Lung (tissue), 12 donors: ENCODE data around the gene FCGR2B. TPM values are rescaled to one million over a fixed set of nuclear protein-coding genes. Genes with fewer than 3 reads are reported as not detected.
"Not testable (repeated sequence)": the region's sequence is repeated elsewhere in the genome, so short reads cannot be mapped to it uniquely, and the experiment has no call there.

Source experiments
- ATAC-seq: fragments of 200-7000 bp; cut with Tn5 transposase; one replicate; pipeline ENCODE4 v1.9.1; 2020; ENCODE audit warnings: moderate number of reproducible peaks; ENCODE audit not compliant: insufficient read depth, low FRiP score
- DNase-seq, 3 donors: peaks; one replicate each; pipeline ENCODE4 v3.0.0-alpha.2; 2013 to 2017
- H3K27ac ChIP-seq, 2 donors: one replicate each; pipeline ENCODE4 v1.5.1; 2013; ENCODE audit warnings: mild to moderate bottlenecking in 2 of 2, moderate library complexity in 2 of 2, control low read depth in 1 of 2, inconsistent platforms in 1 of 2, low read depth in 1 of 2, low read length in 1 of 2
- H3K27me3 ChIP-seq, 3 donors: one replicate each; pipeline ENCODE4 v1.5.1; 2013; ENCODE audit warnings: low read length in 2 of 3; ENCODE audit not compliant: control insufficient read depth in 3 of 3, insufficient read depth in 3 of 3
- H3K36me3 ChIP-seq, 4 donors: one replicate each; pipeline ENCODE4 v1.5.1; 2013; ENCODE audit warnings: low read length in 4 of 4, mild to moderate bottlenecking in 1 of 4, moderate library complexity in 1 of 4; ENCODE audit not compliant: control insufficient read depth in 4 of 4, insufficient read depth in 4 of 4
- H3K4me1 ChIP-seq, 5 donors: one replicate each; pipeline ENCODE4 v1.5.1; 2013; ENCODE audit warnings: low read length in 5 of 5, mild to moderate bottlenecking in 2 of 5, moderate library complexity in 1 of 5; ENCODE audit not compliant: control insufficient read depth in 5 of 5, insufficient read depth in 5 of 5
- H3K4me3 ChIP-seq: one replicate; pipeline ENCODE4 v1.5.1; 2013; ENCODE audit warnings: mild to moderate bottlenecking, control low read depth, moderate library complexity
- H3K9ac ChIP-seq, 2 donors: one replicate each; pipeline ENCODE4 v1.5.1; 2013; ENCODE audit warnings: low read length in 2 of 2, control low read depth in 1 of 2; ENCODE audit not compliant: insufficient read depth in 1 of 2
- H3K9me3 ChIP-seq, 4 donors: one replicate each; pipeline ENCODE4 v1.5.1; 2013; ENCODE audit warnings: low read length in 3 of 4, mild to moderate bottlenecking in 1 of 4, moderate library complexity in 1 of 4; ENCODE audit not compliant: control insufficient read depth in 4 of 4, insufficient read depth in 3 of 4
- WGBS, 2 donors: extraction: QIAGEN DNeasy Blood & Tissue Kit; methylation state at CpG; one replicate each; pipeline ENCODE4 v1.1.7; 2013; 5-methylcytosine and 5-hydroxymethylcytosine counted together
- polyA plus RNA-seq, 2 donors: library from polyadenylated mRNA; stranded (reverse); fragments of 200-250 nt; gene quantifications; one replicate each; pipeline ENCODE4 v1.2.1, GENCODE V29; 2013
- total RNA-seq, 2 donors: library from RNA; depleted of rRNA in 1 of 2; stranded (reverse); fragments of >200 nt in 1 of 2; gene quantifications; one replicate each; pipeline ENCODE4 v1.2.1, GENCODE V29; 2014 to 2021
- TF ChIP-seq, protein P1 (sequence below): IDR thresholded peaks from 2 replicates; pipeline ENCODE4 v1.5.1; 2012; ENCODE audit warnings: mild to moderate bottlenecking; ENCODE audit errors: control extremely low read depth, extremely low read depth
- donor health status: control.
- donor health status: control.
- donor health status: Bipolar disorder and iron deficiency.
- donor health status: healthy.
- donor health status: DM: yes; HTN: yes; CAD: no.

FCGR2B gene
- total and polyA plus RNA-seq, 4 donors: 6.8 to 12.3 (median 10.5) TPM

DNA sequence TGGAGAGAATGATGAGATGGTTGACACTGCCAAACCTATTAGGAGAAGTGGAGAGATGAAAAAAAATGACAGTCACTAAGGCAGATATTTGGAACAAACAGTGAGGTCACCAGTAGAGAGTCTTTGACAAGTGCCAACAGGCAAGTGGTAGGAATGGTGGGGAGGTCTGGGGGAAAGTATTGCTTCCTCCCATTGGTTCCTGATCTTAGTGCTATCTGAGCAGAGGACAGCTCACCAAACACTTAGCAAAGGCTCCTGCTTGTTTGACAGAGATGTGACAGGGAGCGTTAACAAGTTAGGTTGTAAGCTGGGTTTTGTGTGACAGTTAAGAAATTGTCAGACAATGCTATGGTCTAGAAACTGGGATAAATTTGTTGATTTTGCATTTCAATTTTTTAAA lies 38.3 kb upstream of the FCGR2B start:
- ATAC-seq, H3K4me3 ChIP-seq, H3K36me3 ChIP-seq, H3K9ac ChIP-seq, DNase-seq, H3K9me3 ChIP-seq, H3K27ac ChIP-seq, H3K4me1 ChIP-seq: not testable (repeated sequence)
- WGBS, 2 donors: 81 to 85% methylated on average over 1 of the region's 1 CpG
- H3K27me3 ChIP-seq: peaks cover 0 to 15% (median 10%) of the 10 kb centered on the region in 3 donors

DNA sequence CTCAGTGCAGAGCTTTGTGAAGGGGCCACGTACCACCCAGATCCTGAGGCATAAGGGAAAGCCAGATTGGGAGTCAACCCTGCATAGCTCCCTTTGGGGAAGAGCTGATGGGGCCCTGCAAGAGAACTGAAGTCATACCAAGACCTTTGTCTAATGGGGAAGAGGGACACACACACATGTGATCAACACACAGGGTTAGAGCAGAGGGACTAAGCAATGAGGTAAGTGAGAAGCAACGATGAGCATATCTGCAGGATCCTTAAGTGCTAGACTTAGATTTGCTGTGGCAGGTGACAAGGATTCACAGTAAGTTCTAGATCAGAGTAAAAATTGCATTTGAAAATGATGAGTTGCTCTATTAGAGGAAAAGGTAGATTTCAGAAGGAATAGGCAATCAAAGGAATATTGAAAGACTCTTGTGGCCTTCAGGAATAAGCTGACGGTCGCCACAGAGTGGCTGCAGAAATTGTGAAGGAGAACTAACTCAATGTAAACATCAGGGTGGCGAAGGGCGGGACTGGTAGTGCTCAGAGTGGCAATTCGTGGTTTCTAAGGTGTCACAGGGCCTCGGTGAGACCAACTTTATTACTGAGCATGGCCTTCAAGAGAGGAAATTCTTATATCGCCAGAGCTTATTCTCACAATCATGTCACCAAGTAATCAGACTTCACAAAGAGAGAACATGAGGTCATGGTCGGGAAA lies 36.3 kb upstream of the FCGR2B start:
- 55 to 69% methylated on average over 8 to 9 of the region's 10 CpGs for WGBS, 2 donors
- H3K4me1 ChIP-seq, H3K9me3 ChIP-seq, H3K27ac ChIP-seq, H3K36me3 ChIP-seq, ATAC-seq, H3K4me3 ChIP-seq, DNase-seq, H3K9ac ChIP-seq: not testable (repeated sequence)
- peaks cover 0 to 12% (median 10%) of the 10 kb centered on the region in 3 donors for H3K27me3 ChIP-seq

DNA sequence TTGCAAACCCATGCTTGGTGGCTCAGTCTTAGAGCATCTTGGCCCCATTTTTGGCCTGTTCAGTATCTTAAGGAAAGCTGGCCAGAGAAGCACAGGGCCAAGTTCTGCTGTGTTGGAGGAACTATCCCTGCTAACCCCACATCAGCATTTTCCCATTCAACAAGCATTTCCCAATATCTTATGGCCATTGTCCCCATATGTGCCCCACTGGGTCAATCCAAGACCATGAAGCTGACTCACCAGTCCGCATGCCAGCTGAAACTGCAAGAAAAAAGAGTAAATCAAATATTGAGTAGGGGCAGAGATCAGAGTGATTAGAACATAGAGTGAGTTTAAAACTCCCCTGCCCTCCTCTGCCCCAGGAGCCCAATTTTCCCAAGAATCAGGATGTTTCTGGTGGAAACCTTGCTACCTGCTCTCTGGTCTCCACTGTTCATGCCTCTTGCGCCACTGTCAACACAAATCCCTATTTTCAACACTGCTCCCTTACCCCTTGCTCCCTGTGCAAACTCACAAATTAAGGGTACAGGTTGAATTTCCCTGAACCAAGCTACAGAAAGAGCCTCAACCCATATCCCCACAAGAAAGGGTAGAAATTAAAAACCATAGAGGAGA lies 32.7 kb upstream of the FCGR2B start:
- ATAC-seq, DNase-seq, H3K9ac ChIP-seq, H3K4me3 ChIP-seq, H3K9me3 ChIP-seq, H3K27me3 ChIP-seq, H3K4me1 ChIP-seq, H3K36me3 ChIP-seq, H3K27ac ChIP-seq: not testable (repeated sequence)
- 81 to 95% methylated on average over 1 of the region's 2 CpGs for WGBS, 2 donors

DNA sequence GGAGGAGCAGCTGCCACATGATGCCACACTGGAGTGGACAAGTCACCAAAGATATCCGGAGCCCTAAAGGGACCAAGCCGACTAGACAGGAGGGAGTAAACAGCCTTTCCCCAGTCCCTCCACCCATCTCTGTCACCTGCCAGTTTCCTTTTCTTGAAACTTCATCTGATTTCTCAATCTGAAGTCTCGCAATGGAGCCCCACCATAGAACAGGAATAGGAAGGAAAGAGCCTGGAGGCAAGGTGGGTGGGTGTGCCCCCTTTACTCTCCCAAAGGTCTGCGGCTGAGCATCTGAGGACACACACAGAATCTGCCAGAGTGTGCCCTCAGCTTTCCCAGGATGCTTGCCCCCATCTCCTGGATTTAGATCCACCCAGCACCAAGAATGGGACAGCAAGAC lies 31.9 kb upstream of the FCGR2B start, which contains the start of gene FCGR3B:
FCGR3B (minus strand) TSS at position 101 of the 400 bp plus-strand sequence; CDS start at position 19, 82 bp downstream.
- no peak for ATAC-seq
- WGBS, 2 donors: 48 to 77% methylated on average over 4 of the region's 4 CpGs
- no peak within 1 kb of the TSS for H3K27ac ChIP-seq

GRCh38 chr1:161634993-161635392 lies 27.9 kb upstream of the FCGR2B start:
- ATAC-seq, H3K27ac ChIP-seq, H3K9me3 ChIP-seq, H3K4me3 ChIP-seq, DNase-seq, H3K27me3 ChIP-seq, H3K36me3 ChIP-seq, H3K9ac ChIP-seq, H3K4me1 ChIP-seq: not testable (repeated sequence)
- 83% methylated on average over 1 of the region's 2 CpGs for WGBS, 2 donors

More for the DNA sequence above, 31.9 kb upstream of the FCGR2B start, which contains the start of gene FCGR3B:
- no peaks in the 10 kb centered on the region for H3K4me1 ChIP-seq
- TF ChIP-seq, protein P1, sequence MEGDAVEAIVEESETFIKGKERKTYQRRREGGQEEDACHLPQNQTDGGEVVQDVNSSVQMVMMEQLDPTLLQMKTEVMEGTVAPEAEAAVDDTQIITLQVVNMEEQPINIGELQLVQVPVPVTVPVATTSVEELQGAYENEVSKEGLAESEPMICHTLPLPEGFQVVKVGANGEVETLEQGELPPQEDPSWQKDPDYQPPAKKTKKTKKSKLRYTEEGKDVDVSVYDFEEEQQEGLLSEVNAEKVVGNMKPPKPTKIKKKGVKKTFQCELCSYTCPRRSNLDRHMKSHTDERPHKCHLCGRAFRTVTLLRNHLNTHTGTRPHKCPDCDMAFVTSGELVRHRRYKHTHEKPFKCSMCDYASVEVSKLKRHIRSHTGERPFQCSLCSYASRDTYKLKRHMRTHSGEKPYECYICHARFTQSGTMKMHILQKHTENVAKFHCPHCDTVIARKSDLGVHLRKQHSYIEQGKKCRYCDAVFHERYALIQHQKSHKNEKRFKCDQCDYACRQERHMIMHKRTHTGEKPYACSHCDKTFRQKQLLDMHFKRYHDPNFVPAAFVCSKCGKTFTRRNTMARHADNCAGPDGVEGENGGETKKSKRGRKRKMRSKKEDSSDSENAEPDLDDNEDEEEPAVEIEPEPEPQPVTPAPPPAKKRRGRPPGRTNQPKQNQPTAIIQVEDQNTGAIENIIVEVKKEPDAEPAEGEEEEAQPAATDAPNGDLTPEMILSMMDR: no peak
- no peak for DNase-seq
- no peak within 1 kb of the TSS for H3K4me3 ChIP-seq
- no peaks in the 10 kb centered on the region for H3K27me3 ChIP-seq
- H3K36me3 ChIP-seq: no peaks in the 10 kb centered on the region
- H3K9ac ChIP-seq: no peak within 1 kb of the TSS
- H3K9me3 ChIP-seq: no peaks in the 10 kb centered on the region

DNA sequence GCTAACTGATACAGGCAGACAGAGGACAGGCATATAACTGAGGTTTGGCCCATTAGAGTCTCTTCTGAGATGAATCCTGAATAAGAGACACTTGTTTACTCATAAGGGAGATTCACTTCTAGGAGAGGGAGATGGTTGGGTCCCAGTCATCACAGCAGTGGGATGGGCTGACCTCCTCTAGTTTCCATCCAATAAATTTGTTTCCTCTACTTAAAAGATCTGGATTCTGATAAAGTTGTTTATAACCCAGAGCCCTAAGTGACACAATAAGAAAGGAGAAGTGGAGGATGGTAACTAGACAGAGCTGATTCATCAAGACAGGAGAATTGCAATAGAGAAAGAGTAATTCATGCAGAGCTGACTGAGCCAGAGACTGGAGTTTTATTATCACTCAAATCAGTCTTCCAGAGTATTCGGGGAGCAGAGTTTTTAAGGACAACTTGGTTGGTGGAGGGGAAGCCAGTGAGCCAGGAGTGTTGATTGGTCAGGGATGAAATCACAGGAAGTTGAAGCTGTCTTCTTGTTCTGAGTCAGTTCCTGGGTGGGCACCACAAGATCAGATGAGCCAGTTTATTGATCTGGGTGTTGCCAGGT lies 26.7 kb upstream of the FCGR2B start:
- not testable (repeated sequence) for H3K4me3 ChIP-seq, H3K36me3 ChIP-seq, H3K9me3 ChIP-seq, H3K9ac ChIP-seq, ATAC-seq, H3K27ac ChIP-seq, DNase-seq, H3K4me1 ChIP-seq, H3K27me3 ChIP-seq
- 13 to 39% methylated on average over 1 of the region's 1 CpG for WGBS, 2 donors

DNA sequence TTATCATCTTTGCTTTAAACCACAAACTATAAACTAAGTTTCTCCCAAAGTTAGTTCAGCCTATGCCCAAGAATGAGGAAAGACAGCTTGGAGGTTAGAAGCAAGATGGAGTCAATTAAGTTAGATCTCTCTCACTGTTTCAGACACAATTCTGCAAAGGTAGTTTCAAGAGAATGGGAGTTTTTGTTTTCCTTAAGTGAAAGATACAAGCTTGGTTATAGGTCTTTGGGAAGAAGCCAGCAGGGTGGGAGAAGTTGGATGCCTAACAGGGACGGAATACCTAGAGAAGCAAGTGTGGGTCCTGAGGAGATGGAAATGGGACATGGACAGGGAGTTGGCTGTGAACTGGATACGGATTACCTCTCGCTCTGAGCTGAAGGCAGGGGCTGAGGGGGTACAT lies 26.0 kb upstream of the FCGR2B start:
- not testable (repeated sequence) for H3K4me3 ChIP-seq, H3K9ac ChIP-seq, H3K9me3 ChIP-seq, H3K27ac ChIP-seq, H3K36me3 ChIP-seq, DNase-seq, H3K4me1 ChIP-seq, H3K27me3 ChIP-seq, ATAC-seq
- 84 to 96% methylated on average over 3 of the region's 3 CpGs for WGBS, 2 donors
